SK-N-SH (cell line): ENCODE results near the gene ATRN.

Experiments
- CTCF ChIP-seq: fragments of 200-600 bp; sonication (generic); IDR thresholded peaks from 2 replicates; pipeline ENCODE4 v1.6.1; 2017; ENCODE audit warnings: antibody characterized with exemption, mild to moderate bottlenecking, moderate library complexity
- GABPA ChIP-seq: IDR thresholded peaks from 2 replicates; pipeline ENCODE4 v1.4.0; 2012; ENCODE audit warnings: low read depth, mild to moderate bottlenecking
- POLR2AphosphoS5 ChIP-seq: IDR thresholded peaks from 2 replicates; pipeline ENCODE4 v1.6.1; 2012; ENCODE audit warnings: low read depth, low read length
- ZBTB33 ChIP-seq: IDR thresholded peaks from 2 replicates; pipeline ENCODE4 v1.4.0; 2012; ENCODE audit warnings: low read depth, borderline replicate concordance

GRCh38 chr20:3421985-3422384, 48.8 kb upstream of the ATRN start:
- TF ChIP-seq CTCF (no peak), ZBTB33 (no peak), POLR2AphosphoS5 (no peak), GABPA (no peak)
